Coronary artery (tissue), 2 donors: Measurements from ENCODE around the gene BLM.
"Not testable (repeated sequence)": the region's sequence is repeated elsewhere in the genome, so short reads cannot be mapped to it uniquely, and the experiment has no call there.

ENCODE experiments used
- DNase-seq: peaks from one replicate; pipeline ENCODE4 v3.0.0-alpha.2; 2017; ENCODE audit warnings: low spot score
- H3K27ac ChIP-seq, 2 donors: fragments of 200-600 bp; sonication (generic); one replicate each; pipeline ENCODE4 v1.5.1; 2016 to 2019
- H3K4me3 ChIP-seq: fragments of 200-600 bp; sonication (generic); 2 replicates; pipeline ENCODE4 v1.5.1; 2016; ENCODE audit warnings: mild to moderate bottlenecking, moderate library complexity
- TF ChIP-seq, protein P1 (sequence below): fragments of 200-600 bp; sonication (generic); IDR thresholded peaks from one replicate; pipeline ENCODE4 v1.5.1; 2019; ENCODE audit warnings: antibody characterized with exemption

The BLM gene

DNA sequence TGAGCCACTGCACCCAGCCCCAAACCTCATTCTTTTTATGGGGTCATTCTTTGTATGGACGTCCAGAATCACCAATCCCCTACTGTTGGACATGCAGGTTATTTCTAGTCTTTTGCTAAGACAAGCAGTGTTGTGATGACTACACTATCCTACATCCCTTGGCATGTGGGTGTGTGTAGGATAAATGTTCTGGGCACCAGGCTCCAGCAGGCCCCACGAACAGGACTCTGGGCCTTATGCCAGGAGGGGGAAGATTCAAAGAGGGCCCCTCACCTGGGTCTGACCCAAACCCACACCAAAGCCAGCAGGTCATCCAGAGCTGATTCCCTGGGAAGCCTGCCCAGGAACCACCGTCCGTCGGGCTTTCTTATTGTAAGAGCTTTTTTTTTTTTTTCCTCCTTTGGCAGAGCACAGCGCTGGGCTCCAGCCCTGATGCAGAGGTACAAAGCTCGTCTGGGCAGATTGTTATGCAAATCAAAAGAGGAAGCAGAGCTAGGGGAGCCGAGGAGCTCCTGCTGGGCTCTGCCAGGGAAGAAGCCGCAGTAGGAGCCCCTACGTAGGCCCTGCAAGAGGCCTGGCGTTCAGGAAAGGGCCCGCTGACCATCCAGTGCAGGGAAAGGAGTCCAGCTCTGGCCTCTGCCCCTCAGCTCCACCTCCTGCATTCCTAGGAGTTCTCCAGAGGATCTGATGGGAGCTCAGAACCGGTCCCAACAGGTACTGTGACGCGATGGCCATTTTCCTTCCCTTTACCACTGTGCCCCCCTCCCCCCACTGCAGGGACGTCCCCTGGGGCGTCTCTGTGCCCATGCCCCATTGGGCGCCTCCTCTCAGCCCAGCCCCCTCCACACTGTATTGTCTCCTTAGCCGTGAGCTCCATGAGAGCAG is 122.3 kb downstream of the BLM start:
- TF ChIP-seq, protein P1, sequence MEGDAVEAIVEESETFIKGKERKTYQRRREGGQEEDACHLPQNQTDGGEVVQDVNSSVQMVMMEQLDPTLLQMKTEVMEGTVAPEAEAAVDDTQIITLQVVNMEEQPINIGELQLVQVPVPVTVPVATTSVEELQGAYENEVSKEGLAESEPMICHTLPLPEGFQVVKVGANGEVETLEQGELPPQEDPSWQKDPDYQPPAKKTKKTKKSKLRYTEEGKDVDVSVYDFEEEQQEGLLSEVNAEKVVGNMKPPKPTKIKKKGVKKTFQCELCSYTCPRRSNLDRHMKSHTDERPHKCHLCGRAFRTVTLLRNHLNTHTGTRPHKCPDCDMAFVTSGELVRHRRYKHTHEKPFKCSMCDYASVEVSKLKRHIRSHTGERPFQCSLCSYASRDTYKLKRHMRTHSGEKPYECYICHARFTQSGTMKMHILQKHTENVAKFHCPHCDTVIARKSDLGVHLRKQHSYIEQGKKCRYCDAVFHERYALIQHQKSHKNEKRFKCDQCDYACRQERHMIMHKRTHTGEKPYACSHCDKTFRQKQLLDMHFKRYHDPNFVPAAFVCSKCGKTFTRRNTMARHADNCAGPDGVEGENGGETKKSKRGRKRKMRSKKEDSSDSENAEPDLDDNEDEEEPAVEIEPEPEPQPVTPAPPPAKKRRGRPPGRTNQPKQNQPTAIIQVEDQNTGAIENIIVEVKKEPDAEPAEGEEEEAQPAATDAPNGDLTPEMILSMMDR: no peak
- Histone ChIP-seq H3K4me3 (no peak overlapping the region), H3K27ac (no peak overlapping the region)
- no peak for DNase-seq

DNA sequence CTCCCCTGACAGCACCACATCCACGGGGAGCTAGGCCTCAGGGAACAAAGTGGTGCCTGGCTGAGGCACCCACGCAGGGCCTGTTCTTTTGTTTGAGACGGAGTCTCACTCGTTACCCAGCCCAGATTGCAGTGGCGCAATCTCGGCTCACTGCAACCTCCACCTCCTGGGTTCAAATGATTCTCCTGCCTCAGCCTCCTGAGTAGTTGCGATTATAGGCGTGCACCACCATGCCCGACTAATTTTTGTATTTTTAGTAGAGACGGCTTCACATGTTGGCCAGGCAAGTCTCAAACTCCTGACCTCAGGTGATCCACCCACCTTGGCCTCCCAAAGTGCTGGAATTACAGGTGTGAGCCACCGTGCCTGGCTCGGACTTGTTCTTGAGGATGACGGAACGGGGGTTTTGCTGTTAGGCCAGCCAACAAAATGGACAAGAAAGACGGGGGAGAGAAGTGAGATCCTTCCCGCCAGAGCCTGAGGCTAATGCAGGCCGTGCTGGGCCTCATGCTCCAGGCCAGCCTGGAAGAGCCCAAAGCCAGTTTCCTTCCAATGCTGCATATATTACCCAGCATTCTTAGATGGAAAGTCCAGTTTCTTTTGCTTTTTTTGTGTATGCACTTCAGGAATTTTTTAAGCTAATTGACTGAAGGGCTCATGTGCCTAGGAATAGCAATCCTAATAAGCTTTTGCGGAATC is 123.2 kb downstream of the BLM start:
- Histone ChIP-seq H3K27ac (no peak overlapping the region), H3K4me3 (no peak overlapping the region)
- TF ChIP-seq, protein P1: no peak
- DNase-seq: no peak

DNA sequence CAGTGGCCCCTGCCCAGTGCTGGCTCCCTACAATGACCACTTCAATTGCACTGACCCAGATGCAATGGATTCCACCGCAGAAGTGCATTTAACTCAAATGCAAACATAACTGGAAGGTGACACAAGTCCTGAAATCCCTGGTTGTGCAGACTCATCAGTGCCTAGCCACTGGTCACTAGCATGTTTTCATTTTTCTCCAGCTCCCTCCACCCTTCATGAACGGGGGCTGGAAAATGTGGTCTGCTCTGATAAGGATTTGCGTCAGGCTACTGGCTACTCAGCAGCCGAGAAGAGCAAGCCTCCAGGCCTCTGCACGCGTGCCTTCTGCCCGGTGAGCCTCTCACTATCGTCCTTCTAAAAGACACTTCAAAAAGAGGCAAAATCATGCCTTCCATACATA is 123.8 kb downstream of the BLM start:
- TF ChIP-seq, protein P1: no peak
- no peak overlapping the region for H3K27ac ChIP-seq

DNA sequence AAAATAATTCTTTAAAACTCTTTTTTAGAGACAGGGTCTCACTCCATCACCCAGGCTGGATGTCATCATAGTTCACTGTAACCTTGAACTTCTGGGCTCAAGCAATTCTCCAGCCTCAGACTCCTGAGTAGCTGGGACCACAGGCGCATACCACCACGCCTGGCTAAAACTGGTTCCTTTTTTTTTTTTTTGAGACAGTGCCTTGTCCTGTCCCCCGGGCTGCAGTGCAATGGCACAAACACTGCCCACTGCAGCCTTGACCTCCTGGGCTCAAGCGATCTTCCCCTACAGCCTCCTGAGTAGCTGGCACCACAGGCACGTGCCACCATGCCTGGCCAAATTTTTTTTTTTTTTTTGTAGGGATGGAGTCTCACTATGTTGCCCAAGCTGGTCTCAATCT is 127.5 kb downstream of the BLM start:
- Histone ChIP-seq H3K4me3 (no peak overlapping the region), H3K27ac (no peak overlapping the region)
- DNase-seq: no peak
- TF ChIP-seq, protein P1: no peak

More for the DNA sequence above, 123.8 kb downstream of the BLM start:
- no peak for DNase-seq
- no peak overlapping the region for H3K4me3 ChIP-seq

DNA sequence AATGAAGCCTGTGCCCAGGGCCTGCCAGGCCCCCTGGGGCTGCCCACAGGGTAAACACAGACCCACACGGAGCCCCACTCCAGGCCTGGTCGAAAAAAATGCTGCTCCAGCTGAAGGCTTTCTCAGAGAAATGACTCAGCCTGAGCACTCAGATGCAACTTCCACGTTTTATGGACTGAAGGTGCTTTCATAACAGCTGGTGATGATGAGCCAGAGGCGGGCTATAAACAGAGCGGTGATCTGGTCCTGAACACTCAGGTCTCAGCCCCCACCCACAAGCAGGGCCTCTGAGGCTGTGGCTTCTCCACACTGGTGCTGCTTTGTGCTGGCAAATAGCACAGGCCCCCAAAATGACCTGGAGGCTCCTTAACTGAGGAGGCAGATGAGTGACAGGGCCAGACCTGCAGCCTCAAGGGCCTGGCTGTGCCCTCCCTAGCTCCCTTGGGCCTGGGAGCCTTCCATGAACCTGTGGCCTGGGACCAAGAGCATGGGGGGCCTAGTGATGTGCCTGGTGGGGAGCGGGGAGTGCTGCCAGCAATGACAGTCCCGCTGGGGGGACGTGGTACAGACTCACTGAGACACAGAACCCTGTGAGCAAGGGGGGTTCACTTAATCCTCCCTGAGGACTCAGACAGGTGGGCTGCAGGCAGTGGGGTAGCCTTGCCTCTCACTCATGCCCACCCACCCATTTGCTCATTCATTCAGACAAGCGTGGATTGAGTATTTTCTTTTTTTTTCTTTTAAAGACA is 128.2 kb downstream of the BLM start:
- Histone ChIP-seq H3K27ac (peak overlapping the region in 1 of 2 donors; percentile 13), H3K4me3 (no peak overlapping the region)
- DNase-seq: no peak
- TF ChIP-seq, protein P1: no peak

DNA sequence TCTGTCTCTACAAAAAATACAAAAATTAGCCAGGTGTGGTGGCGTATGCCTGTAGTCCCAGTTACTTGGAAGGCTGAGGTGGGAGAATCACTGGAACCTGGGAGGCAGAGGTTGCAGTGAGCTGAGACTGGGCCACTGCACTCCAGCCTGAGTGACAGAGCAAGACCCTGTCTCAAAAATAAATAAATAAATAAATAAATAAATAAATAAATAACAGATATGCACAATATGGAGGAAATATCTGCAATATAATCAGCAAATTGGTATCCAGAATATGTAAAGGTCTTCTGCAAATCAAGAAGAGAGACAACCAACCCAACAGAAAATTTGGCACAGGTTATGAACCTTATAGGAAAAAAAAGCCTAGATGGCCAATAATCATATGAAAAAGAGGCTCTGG is 132.3 kb downstream of the BLM start:
- DNase-seq, H3K4me3 ChIP-seq: not testable (repeated sequence)

DNA sequence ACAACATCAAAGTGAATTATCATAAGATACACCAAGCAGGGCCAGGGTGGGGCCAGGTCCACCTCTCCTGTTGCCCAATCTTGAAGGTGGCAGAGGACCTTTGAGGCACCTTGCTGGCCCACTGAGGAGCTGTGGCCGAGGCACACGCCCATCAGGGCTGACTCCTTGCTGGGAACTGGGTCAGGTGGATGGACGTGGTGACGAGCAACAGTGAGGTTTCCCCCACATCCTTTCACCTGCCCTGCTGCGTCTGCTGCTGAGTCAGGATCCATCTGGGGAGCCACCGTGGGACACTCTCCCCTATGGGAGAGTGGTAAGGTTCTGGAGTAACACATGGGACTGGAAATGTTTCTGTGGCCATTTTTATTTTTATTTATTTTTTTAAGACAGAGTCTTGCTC is 134.0 kb downstream of the BLM start:
- no peak for DNase-seq
- no peak overlapping the region for H3K4me3 ChIP-seq
- TF ChIP-seq, protein P1: no peak
- no peak overlapping the region for H3K27ac ChIP-seq

More for the DNA sequence above, 132.3 kb downstream of the BLM start:
- not testable (repeated sequence) for H3K27ac ChIP-seq
